WTC11 (cell line): ENCODE results near the gene IFT52.

Experiments
- CREM ChIP-seq: sonication (generic); formaldehyde crosslinking; IDR thresholded peaks from 2 replicates; pipeline ENCODE4 v1.8.1; 2022; ENCODE audit warnings: mild to moderate bottlenecking, missing genetic modification reagents, moderate library complexity
- FOXP1 ChIP-seq: sonication (generic); formaldehyde crosslinking; IDR thresholded peaks from 2 replicates; pipeline ENCODE4 v1.8.0; 2022; ENCODE audit warnings: missing genetic modification reagents, mild to moderate bottlenecking, moderate library complexity, borderline replicate concordance
- GABPB1 ChIP-seq: sonication (generic); formaldehyde crosslinking; IDR thresholded peaks from 2 replicates; pipeline ENCODE4 v1.8.1; 2023; ENCODE audit warnings: mild to moderate bottlenecking, missing genetic modification reagents
- IRF1 ChIP-seq: sonication (generic); formaldehyde crosslinking; IDR thresholded peaks from 2 replicates; pipeline ENCODE4 v1.8.0; 2023; ENCODE audit warnings: missing genetic modification reagents
- JUN ChIP-seq: sonication (generic); formaldehyde crosslinking; IDR thresholded peaks from 2 replicates; pipeline ENCODE4 v1.8.0; 2023; ENCODE audit warnings: mild to moderate bottlenecking, missing genetic modification reagents
- TEAD4 ChIP-seq: sonication (generic); formaldehyde crosslinking; IDR thresholded peaks from 2 replicates; pipeline ENCODE4 v1.8.0; 2022; ENCODE audit warnings: mild to moderate bottlenecking, missing genetic modification reagents
- USF2 ChIP-seq: sonication (generic); formaldehyde crosslinking; IDR thresholded peaks from 2 replicates; pipeline ENCODE4 v1.8.1; 2023; ENCODE audit warnings: mild to moderate bottlenecking, missing genetic modification reagents, moderate library complexity
- ZNF121 ChIP-seq: sonication (generic); formaldehyde crosslinking; IDR thresholded peaks from 2 replicates; pipeline ENCODE4 v1.8.0; 2023; ENCODE audit warnings: missing genetic modification reagents
- ZNF219 ChIP-seq: sonication (generic); formaldehyde crosslinking; IDR thresholded peaks from 2 replicates; pipeline ENCODE4 v1.8.0; 2023; ENCODE audit warnings: missing genetic modification reagents, mild to moderate bottlenecking, borderline replicate concordance
- TF ChIP-seq, protein P1 (sequence below): fragments of 200-600 bp; IDR thresholded peaks from 2 replicates; pipeline ENCODE4 v1.8.0; 2022; ENCODE audit warnings: antibody characterized with exemption
- TF ChIP-seq, protein P2 (sequence below): fragments of 250-450 bp; sonication (Bioruptor Pico); IDR thresholded peaks from 2 replicates; pipeline ENCODE4 v1.9.0; 2021; ENCODE audit warnings: mild to moderate bottlenecking, borderline replicate concordance
- TF ChIP-seq, protein P3 (sequence below): sonication (generic); formaldehyde crosslinking; IDR thresholded peaks from 2 replicates; pipeline ENCODE4 v1.8.0; 2022; ENCODE audit warnings: mild to moderate bottlenecking, missing genetic modification reagents

DNA sequence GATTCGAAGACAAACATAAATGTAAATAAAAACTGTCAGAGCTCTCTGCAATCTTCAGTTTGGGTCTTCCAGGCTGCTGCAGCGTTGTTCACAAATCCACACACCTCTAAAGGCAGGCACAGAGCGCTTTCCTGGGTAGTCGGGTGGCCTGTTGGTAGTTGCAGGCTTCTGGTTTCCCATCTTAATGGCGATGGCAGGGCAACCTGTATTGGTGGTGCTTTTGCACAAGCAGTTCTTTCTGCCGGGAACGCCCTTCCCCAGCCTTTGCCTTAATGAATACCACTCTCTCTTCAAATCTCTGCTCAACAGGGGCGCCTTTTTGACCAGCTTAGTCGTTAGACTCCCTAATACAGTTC is 723 bp upstream of the IFT52 start:
- no peak for TF ChIP-seq USF2 (CRISPR knock-in tag)
- no peak for TF ChIP-seq ZNF121 (CRISPR knock-in tag)
- TF ChIP-seq JUN, result no peak
- TF ChIP-seq, protein P1, sequence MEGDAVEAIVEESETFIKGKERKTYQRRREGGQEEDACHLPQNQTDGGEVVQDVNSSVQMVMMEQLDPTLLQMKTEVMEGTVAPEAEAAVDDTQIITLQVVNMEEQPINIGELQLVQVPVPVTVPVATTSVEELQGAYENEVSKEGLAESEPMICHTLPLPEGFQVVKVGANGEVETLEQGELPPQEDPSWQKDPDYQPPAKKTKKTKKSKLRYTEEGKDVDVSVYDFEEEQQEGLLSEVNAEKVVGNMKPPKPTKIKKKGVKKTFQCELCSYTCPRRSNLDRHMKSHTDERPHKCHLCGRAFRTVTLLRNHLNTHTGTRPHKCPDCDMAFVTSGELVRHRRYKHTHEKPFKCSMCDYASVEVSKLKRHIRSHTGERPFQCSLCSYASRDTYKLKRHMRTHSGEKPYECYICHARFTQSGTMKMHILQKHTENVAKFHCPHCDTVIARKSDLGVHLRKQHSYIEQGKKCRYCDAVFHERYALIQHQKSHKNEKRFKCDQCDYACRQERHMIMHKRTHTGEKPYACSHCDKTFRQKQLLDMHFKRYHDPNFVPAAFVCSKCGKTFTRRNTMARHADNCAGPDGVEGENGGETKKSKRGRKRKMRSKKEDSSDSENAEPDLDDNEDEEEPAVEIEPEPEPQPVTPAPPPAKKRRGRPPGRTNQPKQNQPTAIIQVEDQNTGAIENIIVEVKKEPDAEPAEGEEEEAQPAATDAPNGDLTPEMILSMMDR, result no peak
- no peak for TF ChIP-seq TEAD4 (CRISPR knock-in tag)
- no peak for TF ChIP-seq FOXP1 (CRISPR knock-in tag)
- TF ChIP-seq ZNF219 (CRISPR knock-in tag), result no peak
- TF ChIP-seq CREM (CRISPR knock-in tag), result no peak
- TF ChIP-seq, protein P2, sequence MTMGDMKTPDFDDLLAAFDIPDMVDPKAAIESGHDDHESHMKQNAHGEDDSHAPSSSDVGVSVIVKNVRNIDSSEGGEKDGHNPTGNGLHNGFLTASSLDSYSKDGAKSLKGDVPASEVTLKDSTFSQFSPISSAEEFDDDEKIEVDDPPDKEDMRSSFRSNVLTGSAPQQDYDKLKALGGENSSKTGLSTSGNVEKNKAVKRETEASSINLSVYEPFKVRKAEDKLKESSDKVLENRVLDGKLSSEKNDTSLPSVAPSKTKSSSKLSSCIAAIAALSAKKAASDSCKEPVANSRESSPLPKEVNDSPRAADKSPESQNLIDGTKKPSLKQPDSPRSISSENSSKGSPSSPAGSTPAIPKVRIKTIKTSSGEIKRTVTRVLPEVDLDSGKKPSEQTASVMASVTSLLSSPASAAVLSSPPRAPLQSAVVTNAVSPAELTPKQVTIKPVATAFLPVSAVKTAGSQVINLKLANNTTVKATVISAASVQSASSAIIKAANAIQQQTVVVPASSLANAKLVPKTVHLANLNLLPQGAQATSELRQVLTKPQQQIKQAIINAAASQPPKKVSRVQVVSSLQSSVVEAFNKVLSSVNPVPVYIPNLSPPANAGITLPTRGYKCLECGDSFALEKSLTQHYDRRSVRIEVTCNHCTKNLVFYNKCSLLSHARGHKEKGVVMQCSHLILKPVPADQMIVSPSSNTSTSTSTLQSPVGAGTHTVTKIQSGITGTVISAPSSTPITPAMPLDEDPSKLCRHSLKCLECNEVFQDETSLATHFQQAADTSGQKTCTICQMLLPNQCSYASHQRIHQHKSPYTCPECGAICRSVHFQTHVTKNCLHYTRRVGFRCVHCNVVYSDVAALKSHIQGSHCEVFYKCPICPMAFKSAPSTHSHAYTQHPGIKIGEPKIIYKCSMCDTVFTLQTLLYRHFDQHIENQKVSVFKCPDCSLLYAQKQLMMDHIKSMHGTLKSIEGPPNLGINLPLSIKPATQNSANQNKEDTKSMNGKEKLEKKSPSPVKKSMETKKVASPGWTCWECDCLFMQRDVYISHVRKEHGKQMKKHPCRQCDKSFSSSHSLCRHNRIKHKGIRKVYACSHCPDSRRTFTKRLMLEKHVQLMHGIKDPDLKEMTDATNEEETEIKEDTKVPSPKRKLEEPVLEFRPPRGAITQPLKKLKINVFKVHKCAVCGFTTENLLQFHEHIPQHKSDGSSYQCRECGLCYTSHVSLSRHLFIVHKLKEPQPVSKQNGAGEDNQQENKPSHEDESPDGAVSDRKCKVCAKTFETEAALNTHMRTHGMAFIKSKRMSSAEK (CRISPR knock-in tag), result no peak
- TF ChIP-seq GABPB1 (CRISPR knock-in tag), result no peak; the same call in 1 of the 2 replicates
- TF ChIP-seq, protein P3, sequence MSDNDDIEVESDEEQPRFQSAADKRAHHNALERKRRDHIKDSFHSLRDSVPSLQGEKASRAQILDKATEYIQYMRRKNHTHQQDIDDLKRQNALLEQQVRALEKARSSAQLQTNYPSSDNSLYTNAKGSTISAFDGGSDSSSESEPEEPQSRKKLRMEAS, result no peak
- no peak for TF ChIP-seq IRF1 (CRISPR knock-in tag)
